Retinal pigment epithelial cell (primary cell): ENCODE results near the gene C2CD2.

ENCODE experiments used
- DNase-seq: peaks from one replicate; pipeline ENCODE4 v3.0.0-alpha.2; 2010; ENCODE audit warnings: low read depth
- H3K4me3 ChIP-seq: 2 replicates; pipeline ENCODE4 v1.5.1; 2011; ENCODE audit warnings: mild to moderate bottlenecking, low read length, control low read depth, moderate library complexity
- TF ChIP-seq, protein P1 (sequence below): conservative IDR thresholded peaks from 2 replicates; pipeline ENCODE4 v1.5.1; 2011; ENCODE audit warnings: low read depth, low read length, control low read depth, inconsistent platforms

Gene C2CD2

DNA sequence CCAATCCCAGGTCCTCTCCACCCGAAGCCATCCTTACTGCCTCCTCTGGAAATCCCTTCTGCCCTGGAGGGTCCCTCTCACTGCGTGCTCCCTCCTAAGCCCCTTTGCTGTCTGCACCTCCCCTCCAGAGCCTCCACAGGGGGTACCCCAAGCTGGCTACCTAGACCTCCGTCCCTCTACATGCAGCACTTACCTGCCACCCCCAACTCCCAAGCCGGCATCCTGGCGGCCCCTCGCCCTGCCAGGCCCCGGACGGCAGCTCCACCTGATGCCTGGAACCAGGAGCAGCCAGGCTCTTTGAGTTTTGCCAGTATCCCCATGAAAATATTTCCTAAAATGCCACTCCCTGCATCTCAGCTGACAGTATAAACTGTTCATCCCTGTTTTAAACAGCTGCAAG is 78.7 kb downstream of the C2CD2 start:
- DNase-seq: no peak
- H3K4me3 ChIP-seq: no peak overlapping the region
- TF ChIP-seq, protein P1, sequence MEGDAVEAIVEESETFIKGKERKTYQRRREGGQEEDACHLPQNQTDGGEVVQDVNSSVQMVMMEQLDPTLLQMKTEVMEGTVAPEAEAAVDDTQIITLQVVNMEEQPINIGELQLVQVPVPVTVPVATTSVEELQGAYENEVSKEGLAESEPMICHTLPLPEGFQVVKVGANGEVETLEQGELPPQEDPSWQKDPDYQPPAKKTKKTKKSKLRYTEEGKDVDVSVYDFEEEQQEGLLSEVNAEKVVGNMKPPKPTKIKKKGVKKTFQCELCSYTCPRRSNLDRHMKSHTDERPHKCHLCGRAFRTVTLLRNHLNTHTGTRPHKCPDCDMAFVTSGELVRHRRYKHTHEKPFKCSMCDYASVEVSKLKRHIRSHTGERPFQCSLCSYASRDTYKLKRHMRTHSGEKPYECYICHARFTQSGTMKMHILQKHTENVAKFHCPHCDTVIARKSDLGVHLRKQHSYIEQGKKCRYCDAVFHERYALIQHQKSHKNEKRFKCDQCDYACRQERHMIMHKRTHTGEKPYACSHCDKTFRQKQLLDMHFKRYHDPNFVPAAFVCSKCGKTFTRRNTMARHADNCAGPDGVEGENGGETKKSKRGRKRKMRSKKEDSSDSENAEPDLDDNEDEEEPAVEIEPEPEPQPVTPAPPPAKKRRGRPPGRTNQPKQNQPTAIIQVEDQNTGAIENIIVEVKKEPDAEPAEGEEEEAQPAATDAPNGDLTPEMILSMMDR: no peak

DNA sequence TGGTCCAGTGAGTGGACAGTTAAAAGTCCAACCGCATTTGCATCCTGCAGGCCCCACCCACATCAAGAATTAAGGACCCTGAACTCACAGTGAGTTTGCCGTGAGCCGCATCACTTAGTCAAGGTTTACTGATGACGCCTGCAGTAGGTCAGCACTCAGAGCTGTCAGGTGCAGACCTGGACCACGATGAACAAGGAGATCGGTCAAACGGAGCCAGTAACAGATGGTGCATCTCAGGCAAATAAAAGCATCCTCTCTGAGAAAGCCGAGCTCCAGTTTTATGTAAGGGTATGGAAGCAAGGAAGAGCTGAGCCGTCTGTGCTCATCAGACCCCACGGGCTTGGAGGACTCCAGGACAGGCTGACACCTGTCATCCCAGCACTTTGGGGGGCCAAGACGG is 79.2 kb downstream of the C2CD2 start:
- TF ChIP-seq, protein P1: no peak
- H3K4me3 ChIP-seq: no peak overlapping the region
- DNase-seq: no peak

DNA sequence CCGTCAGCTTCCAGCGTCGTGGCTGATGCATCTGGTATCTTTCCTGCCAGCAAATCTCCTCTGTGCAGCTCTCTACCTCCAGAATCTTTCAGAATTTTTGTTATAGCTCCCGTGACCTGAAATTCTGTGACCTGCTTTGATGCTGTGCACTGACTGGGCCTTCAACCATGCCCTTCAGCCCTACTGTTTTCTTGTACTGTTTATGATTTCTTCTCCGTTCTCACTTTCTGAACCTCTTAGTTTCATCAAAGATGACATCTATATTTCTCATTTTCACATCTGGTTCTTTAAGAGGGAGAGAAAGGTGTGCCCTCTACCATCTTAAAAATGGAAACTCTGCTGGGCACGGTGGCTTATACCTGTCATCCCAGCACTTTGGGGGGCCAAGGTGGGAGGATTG is 80.4 kb downstream of the C2CD2 start:
- no peak for DNase-seq
- TF ChIP-seq, protein P1: no peak
- no peak overlapping the region for H3K4me3 ChIP-seq

DNA sequence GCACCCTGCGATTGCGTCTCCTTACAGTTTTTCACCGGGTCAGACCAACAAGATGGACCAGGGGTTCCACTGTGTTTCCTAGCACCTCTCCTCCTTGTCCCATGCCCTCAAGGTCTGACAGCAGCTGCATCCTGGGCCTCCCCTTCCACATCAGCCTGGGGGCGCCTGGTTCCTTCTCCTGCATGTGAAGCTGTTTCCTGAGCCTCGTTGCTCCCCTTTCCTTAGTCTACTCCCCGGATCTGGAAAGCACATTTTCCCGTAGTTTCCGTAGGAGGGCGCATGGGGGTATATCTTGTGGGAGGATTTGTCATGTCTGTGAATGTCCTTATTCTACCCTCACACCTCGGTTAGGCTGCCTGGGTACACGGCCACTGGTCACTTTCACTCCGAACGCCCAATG is 80.8 kb downstream of the C2CD2 start:
- TF ChIP-seq, protein P1: no peak
- no peak for DNase-seq
- no peak overlapping the region for H3K4me3 ChIP-seq

DNA sequence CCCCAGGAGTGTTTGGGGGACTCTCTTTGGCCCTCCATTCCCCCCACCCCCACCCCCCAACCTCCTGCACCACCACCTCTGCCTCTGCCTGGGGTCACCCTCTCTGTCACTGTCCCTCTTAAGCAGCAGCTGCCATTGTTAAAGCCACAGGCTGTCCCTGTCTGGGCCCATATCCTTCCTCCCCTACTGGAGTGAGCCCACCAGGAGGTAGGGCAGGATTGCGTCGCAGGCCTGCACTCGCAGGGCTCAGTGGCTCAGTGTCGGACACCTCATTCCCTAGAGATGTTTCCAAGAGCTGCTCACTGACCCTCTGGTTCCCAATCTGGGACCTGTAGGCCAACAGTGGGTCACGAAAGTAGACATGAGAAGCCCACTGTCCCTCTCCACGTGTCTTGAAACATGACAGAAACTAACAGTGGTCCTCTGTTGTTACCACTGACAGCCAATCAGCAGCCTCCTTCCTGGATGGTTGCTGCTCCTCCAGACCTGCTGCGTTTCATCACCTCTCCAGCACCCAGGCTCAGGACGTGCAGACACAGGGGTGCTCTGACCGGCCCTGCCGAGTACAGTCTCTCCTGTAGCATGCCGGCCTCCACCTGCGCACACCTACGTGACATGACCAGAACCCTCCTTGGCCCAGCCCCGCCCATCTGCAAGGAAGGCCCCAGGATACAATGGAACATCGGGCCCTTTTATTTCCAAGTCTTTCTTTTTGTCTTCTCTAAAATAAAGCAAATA is 82.4 kb downstream of the C2CD2 start:
- TF ChIP-seq, protein P1: no peak
- DNase-seq: no peak
- H3K4me3 ChIP-seq: no peak overlapping the region

DNA sequence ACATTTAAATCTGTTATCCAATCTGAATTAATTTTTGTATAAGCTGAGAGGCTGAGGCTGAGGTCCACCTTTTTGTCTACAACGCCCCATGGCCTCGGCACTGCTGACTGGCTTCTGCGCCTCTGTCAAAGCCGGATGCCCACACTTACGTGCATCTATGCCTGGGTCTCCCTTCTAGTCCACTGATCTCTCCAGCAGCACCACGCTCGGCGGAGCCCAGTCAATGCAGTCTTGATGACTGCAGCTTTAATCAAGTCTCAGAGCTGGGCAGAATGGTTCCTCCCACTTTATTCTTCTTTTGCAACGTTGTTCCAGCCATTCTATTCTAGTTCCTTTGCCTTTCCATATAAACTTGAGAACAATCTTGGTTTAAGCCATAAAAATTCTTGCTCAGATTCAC is 84.0 kb downstream of the C2CD2 start:
- no peak for DNase-seq
- no peak overlapping the region for H3K4me3 ChIP-seq
- TF ChIP-seq, protein P1: no peak

DNA sequence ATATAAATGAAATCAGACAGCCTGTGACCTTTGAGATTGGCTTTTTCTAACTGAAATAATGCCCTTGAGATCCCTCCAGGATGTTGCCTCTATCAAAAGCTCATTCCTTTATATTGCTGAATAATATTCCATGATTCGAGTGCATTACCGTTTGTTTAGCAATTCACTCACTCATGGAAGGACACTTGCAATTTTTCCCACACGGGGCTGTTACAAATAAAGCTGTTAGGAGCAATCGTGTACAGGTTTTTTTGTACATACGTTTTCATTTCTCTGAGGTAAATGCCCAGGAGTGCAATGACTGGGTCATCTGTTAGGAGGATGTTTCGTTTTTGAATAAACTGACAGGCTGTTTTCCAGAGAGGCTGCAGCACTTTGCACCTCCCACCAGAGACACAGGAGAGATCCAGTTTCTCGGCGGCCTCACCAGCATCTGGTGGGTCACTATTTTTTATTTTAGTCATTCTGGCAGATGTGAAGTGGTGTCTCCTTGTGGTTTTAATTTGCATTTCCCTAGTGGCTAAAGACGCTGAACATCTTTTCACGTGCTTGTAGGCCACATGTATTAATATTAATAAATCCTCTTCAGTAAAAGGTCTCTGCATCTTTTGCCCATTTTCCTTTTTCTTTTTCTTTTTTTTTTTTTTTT is 85.6 kb downstream of the C2CD2 start:
- H3K4me3 ChIP-seq: no peak overlapping the region
- TF ChIP-seq, protein P1: no peak
- no peak for DNase-seq
